NCI-H345 (cell line): ENCODE measurements around the gene ZNF804B.

Experiments used
- DNase-seq: peaks from one replicate; lab custom pipeline; 2025; lab: John Stamatoyannopoulos, UW

ZNF804B gene

DNA sequence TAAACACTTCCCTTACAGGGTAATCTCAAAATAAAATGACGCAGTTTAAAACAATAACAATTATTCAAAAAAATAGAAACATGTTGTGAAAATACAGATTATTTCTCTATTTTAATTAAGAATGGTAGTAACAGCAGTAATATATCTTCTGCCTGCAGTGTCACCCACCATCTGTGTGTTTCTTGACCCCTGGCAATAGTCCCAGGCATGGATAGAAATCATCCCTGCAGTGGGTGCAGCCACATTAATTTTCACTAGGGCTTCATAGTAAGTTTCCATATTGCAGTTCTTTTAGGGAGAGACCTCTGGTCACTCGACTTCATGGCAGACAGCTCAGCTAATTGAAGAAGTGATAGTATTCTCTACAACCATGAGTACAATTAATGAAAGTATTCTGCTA, 506.1 kb downstream of the ZNF804B start:
- no peak for DNase-seq

DNA sequence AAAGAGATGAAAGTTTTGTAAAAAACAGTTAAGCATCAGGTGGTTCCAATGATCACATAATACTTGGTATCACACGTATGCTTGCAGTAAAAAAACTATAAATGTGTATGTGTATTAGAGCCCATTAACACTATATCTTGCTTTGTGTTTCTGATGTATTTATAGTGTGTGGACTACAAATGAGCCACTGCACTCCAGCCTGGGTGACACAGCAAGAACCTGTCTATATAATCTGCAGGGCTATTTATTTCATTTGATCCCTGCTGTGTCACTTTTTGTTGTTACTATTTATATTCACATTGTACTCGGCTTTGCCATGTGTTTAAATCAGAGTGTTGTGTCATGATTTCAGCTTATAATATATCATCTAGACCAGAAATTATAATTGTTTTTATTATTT, 523.8 kb downstream of the ZNF804B start:
- no peak for DNase-seq

DNA sequence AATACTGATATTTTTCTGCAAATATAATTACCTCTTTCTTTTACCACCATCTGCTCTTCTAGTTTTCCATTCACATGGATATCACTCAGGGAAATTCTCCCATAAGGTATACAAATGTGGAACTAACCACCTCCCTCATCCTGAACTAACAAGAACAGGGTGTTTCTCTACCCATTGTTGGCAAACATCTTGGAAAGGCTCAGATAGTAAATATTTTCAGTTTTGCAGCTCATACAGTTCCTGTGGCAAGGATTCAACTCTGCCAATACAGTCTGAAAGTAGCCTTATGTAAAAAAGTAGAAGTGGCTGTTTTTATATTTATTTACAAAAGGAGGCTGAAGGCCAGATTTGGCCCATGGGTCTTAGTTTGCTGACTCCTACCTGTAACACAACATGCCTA, 549.0 kb downstream of the ZNF804B start:
- no peak for DNase-seq

DNA sequence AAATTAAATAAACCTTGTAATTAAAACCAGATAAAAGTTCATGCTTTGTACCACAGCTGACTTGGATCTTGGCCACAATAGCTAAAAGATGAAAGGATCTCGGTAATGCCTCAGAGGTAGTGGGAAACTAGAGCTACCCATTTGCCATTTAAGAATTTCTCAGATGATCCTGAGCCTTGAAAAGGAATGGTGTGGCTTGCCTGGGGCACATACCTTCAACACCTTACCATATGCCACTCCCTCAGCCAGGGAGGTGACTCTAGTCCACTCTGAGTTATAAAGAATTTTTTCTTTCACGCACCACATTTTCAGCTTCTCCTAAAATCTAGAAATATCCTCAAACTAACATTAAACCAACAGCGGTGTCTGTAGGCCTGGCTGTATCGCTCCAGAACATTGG, 552.4 kb downstream of the ZNF804B start:
- no peak for DNase-seq

DNA sequence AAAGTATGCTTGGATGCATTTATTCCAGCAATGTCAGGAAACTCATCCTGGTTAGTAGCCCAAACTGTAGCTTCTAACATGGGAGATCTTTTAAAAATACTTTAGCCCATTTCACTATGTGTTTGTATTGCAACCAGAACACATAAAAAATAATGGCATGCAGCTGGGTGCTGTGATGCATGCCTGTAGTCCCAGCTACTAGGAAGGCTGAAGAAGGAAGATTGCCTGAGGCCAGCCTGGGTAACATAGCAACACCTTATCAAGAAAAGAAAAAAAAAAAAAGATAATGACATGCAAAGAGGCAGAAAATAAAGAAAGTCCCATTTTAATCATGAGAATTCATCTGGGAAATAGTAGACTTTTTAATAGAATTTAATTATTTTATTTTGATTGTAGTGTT, 553.1 kb downstream of the ZNF804B start:
- DNase-seq: no peak

DNA sequence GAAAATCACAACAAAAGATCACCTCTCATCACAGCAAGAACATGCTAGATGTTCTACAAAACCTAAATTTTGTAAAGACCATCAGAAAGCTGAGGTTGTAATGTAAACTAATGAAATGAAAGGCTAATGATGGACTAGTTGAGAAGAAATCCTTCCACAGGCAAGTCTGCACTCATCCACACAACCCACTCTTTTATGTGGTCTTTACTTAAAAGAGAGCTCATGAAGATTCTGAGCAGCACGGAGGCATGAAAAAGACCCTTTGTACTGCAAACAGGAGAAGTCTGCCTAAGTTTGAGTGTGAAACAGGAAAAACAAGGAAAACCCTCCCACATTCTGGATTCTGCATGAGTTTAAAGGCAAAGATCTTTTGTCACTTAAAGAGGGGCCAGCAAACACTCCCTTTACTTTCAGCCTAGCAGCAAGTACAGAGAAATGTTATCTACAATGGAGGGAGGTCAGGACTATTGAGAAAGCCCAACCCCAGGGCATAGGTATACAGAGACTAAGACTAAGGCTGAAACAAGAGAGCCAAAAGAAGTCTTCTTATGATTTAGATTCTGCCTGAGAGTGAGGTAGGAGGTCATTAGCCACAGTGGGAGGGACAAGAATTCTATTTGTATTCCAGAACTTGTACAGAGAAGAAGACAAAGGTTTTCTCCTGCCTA, 557.2 kb downstream of the ZNF804B start:
- DNase-seq: no peak

DNA sequence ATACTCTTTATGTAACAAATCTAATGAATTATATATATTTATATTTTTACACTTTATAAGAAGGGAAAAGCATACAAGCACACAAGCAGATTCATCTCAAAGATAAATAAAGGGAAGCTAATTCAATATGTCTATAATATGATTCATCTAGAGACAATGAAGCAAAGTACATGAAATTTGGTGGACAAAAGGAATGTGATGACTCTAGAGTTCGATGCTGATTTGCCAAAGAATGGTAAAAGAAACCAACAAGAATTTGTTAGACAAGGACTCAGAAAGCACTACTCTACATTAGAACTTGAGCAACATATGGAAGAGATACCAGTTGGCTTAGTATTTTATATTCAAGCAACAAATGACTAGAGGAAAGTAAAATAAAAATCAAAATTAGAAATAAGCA, 572.5 kb downstream of the ZNF804B start:
- no peak for DNase-seq

DNA sequence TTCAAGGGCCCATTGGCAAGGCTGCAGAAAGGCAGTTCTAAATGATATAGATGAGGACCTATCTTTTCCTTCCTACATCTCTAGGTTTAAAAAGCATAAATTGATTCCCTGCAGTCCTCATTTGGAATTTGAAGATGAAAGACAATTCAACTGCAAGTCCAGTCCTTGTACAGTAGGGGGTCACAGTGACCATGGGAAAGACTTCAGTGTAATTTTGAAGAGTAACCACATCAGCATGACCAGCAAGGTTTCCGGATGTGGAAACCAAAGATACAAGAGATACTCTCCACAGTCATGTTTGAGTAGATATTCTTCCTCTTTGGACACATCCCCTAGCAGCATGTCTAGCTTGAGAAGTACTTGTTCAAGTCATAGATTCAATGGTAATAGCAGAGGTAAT, 575.3 kb downstream of the ZNF804B start:
- DNase-seq: no peak

DNA sequence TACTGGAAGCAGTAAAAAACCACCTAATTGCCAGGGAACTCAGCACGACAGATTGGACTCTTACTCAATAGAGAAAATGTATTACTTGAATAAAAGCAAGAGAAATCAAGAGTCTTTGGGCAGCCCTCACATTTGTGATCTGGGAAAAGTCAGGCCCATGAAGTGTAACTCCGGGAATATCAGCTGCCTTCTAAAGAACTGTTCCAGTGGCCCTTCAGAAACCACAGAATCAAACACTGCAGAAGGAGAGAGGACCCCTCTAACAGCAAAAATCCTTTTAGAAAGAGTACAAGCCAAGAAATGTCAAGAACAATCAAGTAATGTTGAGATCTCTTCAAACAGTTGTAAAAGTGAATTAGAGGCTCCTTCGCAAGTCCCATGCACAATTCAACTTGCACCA, 576.0 kb downstream of the ZNF804B start:
- no peak for DNase-seq

DNA sequence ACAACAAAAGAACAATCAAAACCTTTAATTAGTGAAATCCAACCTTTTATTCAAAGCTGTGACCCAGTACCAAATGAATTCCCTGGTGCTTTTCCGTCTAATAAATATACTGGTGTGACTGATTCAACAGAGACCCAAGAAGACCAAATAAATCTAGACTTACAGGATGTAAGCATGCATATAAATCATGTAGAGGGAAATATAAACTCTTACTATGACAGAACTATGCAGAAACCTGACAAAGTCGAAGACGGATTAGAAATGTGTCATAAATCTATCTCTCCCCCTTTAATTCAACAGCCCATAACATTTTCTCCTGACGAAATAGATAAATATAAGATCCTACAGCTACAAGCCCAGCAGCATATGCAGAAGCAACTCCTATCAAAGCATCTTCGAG, 576.6 kb downstream of the ZNF804B start:
- DNase-seq: no peak

DNA sequence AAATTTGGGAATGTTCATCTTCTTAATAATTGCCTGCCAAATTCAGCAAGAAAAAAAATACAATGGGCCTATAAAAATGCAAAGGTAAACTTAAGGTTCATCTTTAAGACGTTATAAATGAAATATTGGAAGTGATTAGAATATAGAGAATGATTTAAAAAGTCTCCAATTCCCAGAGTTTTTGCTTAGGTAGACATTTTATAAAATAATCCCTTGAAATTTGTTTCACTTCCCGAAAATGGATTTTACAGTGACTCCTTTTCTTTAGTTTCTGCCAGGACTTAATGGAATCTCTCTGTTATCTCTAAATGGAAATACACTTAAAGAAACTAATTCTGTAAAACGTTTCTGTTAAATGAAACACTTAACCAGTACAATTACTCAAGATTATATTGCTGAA, 580.2 kb downstream of the ZNF804B start:
- no peak for DNase-seq

DNA sequence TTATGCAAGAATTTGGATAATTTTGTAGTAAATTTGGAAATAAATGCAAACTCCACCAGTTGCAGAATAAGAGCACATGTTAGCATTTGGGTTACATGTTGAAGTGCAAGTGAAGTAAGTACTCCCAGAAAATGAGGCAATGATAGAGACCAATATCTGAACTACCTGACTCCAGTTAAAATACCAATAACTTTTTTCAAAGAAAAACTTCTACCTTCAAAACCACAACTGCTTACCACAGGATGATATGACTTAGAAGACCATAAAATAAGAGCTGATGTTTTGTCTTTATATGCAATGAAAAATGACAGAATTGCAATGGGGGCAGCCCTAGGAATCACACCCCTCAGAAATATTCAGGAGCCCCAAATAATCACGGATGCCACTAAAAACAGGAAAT, 597.6 kb downstream of the ZNF804B start:
- no peak for DNase-seq

DNA sequence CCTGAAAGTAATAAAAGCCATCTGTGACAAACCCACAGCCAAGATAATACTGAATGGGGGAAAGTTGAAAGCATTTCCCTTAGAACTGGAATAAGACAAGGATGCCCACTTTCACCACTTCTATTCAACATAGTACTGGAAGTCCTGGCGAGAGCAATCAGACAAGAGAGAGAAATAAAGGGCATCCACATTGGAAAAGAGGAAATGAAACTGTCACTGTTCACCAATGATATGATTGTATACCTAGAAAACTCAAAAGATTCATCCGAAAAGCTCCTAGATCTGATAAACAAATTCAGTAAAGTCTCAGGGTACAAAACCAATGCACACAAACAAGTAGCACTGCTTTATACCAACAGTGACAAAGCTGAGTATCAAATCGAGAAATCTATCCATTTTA, 617.7 kb downstream of the ZNF804B start:
- no peak for DNase-seq

DNA sequence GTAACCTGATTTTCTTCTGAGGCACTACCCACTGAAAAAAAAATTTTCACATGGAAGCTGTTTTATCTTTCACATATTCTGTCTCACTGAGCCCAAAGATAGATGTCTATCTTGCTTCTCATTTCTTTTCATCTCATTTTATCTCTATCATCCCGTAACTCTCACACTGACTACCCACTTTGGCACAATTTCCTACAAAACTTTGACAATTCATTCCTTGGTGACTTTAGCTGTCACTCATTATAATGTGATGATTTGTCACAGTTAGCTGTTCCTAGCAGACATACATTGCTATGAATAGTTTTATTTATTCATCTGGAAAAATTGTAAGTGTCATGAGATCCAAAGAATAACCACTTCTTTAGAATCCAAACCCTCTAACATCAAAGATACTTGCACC, 625.9 kb downstream of the ZNF804B start:
- DNase-seq: no peak
